HUDEP-2 (cell line): Measurements from ENCODE around the gene CMTR1.
"Not testable (repeated sequence)": the region's sequence is repeated elsewhere in the genome, so short reads cannot be mapped to it uniquely, and the experiment has no call there.

Source experiments
- DNase-seq, 76 experiments: peaks; one replicate each; lab custom pipeline; 2025; ENCODE audit not compliant: unreplicated experiment in 76 of 76; lab: John Stamatoyannopoulos, UW

Gene CMTR1

DNA sequence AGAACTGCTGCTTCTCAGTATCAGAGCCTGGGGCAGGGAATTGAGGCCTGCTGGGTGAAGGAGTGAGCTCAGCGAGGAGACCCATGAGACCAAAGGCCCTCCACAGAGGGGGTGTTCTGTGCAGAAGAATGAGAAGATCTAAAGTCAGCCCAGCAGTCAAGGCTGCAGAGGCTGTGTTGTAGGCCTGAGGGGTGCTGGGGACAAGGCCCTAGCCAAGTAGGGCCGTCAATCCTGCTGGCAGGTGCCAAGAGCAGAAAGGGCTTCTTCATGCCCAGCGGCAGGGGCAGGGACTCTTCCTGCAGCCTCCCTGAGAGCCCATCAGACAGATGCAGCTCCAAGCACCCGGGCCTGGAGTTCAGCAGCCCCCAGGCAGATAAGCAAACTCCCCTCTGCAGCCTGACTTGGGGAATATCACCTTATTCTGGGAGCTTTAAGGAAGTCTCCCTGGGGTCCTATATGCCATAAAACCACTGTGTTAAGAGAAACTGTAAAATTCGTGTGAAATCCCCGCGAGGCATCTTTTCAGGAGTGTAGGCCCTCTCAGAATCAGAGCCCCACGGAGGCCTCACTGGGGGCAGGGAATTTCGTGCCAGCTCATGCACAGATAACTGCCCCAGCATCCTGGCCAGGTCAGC, 57.6 kb downstream of the CMTR1 start:
- no peak for DNase-seq

DNA sequence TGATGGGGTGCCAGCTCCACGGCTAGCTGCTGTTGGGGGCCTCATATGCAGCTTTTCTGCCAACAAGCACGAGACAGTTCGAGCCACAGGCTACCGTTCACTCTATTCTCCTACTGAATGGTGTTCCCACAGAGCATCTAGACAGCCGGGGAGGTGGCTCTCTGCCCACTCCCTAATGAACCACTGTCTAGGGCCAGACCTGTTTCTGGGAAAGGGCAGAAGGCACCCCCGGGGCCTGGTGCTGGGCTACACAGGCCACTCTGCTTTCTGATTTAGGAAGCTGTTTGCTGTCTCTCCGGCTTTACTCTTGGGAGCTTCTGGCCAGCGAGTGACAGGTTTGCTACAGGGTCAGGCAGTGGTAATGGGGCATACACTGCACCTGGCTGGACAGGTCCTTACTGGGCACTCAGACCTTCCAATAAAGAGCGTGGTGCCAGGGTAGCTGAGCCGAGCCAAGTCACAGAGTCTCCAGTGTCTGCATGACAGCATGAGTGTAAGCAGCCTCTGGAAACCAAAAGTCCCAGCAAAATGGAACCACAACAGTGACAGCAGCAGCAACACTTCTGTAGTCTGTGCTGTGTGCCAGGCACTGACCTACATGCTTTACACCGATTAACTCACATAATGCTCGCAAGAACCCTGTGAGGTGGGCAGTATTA, 58.3 kb downstream of the CMTR1 start:
- DNase-seq: no peak

DNA sequence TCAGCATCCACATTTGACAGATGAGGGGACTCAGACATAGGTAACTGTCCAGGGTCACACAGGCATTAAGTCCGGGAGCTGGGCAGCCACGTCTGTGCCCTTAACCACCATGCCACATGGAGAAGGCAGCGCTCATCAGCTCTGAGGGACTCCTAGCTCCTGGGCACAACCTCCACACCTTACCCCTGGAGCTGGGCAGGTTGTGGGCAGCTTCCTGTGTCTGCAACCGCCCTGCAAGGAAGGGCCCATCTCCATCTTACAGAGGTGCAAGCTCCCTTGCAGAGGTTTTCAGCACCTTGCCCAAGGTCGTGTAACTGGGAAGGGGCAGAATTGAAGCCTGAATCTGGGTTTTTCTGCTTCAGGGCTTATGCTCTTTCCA, 58.8 kb downstream of the CMTR1 start:
- DNase-seq: no peak

DNA sequence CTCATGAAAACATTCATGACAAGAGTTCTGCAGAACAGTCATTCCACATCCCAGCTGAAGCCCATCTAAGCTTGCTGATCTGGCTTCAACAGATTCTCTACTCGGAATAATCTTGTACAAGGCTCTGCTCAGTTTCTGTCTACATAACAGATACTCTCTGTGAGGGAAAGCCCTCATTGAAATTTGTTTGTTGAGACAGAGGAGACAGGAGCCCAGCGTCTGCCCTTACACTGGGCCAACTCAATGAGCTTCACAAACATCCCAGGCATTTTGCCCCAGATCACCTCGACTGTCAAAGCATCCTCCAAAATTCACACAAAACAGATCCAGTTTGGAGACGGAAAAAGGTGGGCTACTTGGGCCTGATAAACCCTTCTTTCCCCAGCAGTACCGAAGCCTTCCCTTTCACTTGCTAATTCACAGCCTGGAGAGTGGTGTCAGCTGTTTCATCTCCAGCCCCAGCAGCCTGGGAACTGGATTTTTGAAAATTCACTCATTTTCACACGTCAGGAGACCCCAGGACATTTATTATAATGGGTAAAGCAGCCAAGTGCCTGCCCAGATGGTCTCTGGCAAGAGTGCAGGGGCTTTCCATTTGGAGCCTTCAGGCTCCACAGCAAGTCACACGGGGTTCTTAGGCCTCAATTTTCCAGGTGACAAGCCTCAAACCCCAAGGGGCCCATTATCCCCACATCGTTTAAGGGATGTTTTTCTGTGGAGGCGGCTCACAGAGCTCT, 59.4 kb downstream of the CMTR1 start:
- no peak for DNase-seq

DNA sequence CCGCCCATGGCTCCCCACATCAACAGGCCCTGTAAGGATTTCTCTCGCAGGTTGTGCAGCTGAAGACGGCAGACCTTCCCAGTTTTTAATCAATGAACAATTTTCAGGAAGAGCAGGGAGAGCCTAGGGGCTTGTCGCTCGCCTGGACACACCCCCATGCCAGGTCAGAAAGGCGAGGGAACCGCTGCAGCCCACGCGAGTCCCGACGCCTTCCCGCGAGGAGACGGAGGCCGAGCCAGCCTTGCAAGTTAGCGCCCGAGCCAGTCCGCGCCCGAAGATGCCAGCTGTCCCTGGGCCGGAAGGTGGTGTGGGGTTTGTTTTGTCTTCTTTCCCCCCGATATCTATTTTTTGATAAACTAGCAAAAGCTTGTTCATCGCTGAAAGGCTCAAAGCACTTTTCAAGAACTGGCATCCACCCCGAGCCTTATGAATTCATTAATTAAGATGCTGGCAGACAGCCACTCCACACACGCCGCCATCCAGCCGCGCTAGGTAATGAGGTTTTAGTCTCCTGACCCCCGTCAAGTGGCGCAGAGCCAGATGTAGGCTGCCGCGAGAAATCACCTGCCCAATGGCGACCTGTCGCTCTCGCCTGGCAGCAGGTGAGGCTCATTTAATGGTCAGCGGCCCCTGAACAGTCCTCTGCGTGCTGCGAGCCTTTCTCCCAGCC, 60.1 kb downstream of the CMTR1 start:
- DNase-seq: no peak

DNA sequence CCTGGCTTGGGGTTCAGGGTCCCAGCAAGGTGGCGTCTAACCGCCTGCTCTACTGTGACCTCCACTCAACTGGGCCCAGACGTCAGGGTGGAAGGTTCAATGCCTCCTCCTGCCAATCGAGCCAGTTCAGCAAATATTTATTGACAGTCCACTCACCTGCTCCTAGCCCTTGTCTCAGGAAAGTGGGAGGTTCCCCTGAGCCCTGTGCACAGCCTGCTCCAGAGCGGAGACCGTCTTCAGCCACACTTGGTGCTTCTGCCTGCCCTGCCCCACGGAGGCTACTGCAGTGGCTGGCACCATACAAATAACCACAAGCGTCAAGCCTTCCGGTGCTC, 60.6 kb downstream of the CMTR1 start:
- no peak for DNase-seq

DNA sequence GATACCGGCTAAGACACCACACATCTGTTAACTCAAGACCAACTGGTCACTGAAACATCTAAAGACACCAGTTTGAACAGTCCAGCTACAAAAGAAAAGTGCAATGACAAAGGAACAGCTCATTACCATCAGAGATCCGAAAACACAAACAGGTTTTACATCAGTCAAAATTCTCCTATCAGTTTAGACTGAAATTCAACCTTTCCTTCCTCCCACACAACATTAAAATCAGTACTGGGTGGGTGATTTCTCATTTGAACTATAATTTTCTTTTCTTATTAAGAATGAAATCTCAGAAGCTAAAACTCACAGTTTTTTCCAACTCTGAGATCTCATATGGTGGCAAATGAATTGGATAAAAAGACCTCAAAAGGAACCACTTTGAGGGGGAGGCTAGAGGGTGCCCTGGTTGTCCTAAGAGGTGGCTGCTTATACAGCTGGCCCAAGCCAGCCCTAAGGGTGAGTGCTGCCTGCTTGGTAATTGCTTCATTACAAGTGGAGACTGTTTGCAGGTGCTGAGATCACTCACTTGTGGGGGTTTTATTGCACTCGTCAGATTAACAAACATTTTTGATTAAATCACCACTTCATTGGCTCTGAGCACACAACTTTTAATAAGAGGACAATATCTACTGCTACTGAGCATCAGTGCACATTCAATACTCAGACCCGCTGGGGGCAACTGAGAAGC, 62.4 kb downstream of the CMTR1 start:
- DNase-seq: no peak

DNA sequence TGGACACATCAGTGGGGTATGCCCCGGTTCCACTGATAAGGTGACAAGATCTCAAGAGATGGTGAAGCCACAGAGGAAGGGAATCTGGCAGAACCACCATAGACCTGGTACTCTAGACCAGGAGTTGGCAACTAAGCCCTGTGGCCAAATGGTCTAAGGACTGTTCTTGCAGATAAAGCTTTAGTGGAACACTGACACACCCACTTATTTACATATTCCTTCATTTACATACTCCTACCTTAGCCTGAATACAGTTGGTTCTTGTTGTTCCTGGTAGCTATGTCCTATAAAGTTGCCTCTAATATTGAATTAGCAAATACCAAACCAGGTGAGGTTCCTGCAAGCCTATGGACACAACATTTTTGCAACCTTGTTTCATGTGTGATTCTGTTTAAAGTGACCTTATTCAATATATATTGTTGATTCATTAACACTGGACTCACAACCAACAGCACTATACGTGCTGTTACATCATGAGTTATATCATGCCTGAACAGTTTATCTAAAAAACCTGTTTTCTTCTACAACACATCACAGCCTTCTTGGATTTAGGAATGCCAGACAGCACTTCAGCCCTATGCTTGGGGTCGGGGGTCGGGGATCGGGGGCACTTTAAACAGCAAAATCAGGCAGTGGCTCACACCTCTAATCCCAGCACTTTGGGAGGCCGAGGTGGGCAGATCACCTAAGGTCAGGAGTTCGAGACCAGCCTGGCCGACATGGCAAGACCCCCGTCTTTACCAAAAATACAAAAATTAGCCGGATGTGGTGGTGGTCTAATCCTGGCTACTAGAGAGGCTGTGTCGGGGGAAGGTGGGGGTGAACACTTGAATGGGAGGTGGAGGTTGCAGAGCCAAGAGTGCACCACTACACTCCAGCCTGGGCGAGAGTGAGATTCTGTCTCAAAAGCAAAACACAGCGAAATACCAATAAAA, 64.2 kb downstream of the CMTR1 start:
- peak in 62 of 76 experiments; percentile 15 to 84 (median 52) for DNase-seq

DNA sequence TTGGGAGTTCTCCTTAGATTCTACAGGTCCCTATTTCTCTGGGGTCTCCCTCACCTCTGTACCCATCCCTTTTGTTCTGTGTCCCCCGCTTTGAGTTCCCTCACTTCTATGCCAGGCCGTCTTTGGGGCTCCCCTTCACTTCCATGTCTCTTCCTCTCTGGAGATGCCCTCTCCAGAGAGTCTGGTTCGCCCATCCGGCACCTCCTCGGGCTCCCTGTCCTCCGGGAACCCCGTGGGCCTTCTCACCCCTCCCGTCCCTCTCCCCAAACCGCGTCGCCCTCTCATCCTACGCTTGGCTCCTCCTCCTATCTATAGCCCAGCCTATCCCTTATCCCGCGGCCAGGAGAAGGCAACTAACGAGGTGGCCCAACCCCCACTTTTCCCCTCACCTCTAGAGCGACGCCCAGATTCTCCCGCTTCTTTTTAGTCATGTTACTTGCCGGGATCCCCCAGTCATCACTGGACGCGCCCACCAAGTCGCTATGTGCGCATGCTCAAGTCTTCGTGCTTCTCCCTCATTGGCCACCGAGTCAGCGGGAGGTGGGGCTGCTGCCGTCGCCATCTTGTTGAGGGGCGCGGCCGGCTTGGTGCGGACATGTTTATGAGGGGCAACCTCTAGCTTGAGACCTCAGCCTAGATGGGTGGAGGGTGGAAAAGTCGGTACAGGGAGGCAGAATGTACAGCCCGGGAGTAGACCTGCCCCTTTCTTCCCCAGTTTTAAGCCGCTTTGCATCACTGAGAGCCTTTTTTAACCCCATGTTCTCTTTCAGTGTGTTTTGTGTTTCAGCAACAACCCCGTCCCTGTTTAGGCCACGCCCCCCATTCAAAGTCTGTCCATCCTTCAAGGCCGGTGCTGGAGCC, 66.6 kb downstream of the CMTR1 start, which contains the start of gene CCDC167:
Gene CCDC167, minus strand, starts transcription at position 461 of the 861 bp plus-strand sequence. Its CDS starts 30 bp downstream, at position 431.
- DNase-seq: peak in 75 of 76 experiments; percentile 61 to 99 (median 97)

DNA sequence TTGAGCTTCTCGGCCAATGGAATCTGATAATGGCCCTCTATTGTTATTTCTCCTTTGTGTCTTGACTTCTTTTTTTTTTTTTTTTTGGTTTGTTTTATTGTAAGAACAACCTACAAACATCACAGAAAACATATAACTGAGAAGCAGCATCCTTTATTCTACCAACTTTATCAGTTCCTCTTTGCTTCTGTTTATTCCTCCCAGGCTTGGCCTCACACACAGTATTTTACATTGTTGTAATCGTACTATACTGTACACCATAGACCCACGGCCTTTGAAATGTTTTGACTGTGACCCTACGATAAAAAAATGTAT, 67.2 kb downstream of the CMTR1 start:
- DNase-seq: no peak

DNA sequence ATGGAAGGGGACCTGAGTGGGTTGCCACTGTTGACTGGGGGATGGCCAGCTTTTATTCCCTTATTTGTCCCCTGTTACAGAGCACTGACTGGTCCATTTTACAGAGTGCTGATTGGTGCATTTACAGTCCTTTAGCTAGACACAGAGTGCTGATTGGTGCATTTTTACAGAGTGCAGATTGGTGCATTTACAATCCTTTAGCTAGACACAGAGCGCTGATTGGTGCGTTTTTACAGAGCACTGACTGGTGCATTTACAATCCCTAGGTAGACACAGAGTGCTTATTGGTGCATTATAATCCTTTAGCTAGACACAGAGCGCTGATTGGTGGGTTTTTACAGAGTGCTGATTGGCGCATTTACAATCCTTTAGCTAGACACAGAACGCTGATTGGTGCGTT, 67.9 kb downstream of the CMTR1 start:
- DNase-seq: not testable (repeated sequence)

DNA sequence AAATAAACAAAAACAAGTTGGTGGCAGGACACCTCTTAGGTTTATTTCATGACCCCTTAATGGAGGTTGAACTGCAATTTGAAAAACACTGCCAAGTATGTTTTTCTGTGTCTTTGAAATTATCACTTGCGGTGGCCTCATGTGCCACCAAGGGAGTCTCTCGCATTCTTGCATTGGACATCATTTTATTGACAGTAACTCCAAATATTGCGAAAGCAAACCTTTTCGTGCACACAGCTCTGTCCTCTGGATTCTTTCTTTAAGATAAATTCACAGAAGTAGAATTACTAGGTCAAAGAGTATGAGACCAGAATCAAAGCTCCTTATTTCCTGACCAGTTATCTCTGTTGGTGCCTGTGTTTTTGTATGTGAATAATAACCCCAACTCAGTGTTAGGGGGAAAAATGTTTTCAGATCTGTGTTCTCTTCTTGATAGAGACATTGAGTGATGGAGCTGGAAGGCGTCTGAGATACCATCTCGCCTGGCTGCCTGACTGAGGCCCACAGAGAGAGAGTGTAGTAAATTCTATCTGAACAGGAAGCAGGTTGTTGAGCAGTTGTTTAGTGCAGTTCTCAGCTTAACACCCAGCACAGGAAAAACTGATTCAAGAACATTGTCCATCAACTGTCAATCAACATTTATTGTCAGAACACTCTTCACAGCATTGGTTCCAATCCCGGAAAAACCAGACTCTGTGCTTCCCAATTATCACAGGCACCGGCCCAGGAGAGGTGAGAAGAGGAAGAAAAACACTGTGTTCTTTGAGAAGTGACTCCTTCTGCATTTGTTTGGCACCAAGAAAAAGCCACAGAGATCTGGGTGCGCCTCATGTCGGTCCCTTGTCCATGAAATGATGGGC, 68.8 kb downstream of the CMTR1 start:
- DNase-seq: no peak

DNA sequence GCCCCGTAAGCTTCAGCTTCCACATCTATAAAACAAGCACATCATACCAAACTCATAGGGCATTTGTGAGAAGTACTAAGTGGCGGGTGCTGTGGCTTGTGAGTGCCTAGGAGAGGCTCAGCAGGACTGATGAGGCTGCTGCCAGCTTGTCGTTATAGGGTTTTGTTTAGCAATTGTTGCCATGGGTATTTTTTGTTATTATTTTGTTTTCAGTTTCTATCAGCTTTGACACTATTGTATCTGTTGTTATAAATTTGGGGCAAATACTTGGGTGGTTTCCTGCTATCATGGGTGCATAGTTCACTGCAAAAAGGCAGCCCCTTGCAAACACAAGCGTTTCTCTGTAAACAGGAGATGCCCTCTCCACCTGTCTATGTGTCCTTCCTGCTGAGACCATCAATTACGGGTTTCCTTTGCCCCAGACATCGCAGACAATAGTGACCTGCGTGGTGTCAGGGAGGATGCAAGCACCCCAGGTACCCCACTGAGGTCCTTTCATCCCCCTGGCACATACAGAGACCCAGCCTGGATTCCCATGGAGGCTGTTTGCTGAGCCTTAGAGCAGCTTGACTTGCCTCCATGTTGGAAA, 69.8 kb downstream of the CMTR1 start:
- DNase-seq: no peak

DNA sequence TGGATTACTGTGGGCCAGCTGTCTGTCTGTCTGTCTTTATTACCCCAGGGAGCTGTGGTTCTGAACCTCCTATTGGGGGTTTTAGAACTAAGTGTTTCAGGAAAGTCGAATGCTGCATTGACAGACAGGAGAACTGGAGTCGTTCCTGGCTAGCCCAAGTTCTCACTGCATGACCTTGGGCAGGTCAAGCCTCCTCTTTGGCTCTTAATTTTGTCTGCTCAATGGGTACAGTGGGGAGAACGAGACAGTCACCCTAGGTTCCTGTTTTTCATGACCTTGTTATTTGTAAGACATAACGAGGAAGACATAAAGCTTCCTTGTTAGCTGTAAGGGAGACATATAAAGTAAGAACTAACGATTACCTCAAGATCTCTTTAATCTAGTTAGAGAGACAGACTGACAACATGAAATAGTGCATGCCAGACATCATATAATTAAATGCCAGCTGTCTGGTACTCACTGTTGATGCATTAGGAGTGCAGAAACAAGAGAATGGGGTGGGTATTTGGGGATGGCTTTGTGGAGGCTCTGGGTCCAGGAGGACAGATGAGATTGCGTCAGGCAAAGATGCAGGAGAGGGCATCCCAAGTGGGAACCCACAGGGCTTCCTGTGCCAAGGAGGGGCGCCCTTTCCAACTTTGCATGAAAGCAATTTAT, 70.4 kb downstream of the CMTR1 start:
- no peak for DNase-seq

DNA sequence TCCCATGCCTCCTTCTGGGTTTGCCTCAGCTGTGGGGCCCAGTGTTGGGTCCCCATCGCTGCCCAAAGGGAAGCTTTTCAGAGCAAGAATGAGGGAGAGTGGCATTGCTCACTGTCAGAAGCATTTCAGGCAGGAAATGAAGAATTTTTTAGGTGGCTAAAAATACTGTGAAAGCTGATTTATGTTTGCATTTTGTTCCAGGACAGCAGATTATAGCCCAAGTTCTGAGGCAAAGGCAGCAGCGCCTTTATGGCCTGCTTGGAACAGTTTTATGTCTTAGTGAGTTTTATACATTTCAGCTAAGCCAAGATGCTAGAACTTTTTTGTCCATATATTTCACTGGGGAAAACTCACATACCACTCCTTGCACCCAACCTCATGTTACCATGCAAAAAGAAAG, 71.0 kb downstream of the CMTR1 start:
- DNase-seq: no peak

DNA sequence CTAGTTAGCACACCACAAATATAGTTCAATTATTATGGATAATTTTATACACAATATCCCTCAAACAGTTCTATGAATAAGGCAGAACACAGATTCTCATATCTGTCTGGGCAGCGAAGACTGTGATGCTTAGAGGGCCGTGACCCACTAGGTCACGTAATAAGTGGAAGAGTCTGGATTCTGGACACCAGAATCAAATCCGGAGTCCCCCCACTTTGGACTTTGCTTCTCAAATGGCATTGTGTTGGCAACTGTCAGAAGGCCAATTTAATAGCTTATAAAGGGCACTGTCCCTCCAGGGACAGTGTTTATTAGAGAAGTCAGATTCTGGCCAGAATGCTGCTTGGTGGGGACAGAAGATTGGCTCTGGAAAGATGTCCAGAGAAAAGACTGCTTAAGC, 73.5 kb downstream of the CMTR1 start:
- DNase-seq: no peak

DNA sequence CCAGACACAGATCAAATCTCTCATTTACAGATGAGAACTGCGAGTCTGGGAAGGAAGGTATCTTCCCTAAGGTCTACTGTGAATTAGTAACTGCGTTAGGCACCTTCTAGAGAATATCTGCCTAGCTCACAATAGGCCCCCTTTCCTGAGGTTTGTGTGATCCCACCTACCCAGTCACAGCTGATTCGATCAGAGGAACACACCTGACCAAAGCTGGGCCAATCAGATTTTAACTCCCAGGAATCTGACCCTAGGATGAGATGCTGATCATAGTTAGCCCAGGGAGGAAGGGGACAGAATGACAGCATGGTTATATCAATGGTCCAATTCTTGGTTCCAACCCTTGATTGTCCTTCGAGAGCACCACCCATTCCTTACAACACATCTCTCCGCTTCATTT, 74.1 kb downstream of the CMTR1 start:
- no peak for DNase-seq
